ENCODE data around the gene LRRC2.

Gene LRRC2

GRCh38 chr3:46492890-46493547, 73.1 kb downstream of the LRRC2 start:
- Mint-ChIP-seq H3K9me3 (peaks cover 7% of the 10 kb centered on the region), H3K27me3 (ENCODE audit: low read depth) (peaks cover 34% of the 10 kb centered on the region), H3K4me3 (no peak overlapping the region), H3K27ac (no peak overlapping the region), H3K4me1 (peaks cover 22% of the 10 kb centered on the region), H3K36me3 (ENCODE audit: low read depth) (no peaks in the 10 kb centered on the region)
- TF ChIP-seq CTCF (IDR thresholded peaks at IDR 0.05; ENCODE audit: unreplicated experiment in 3 of 3), result no peak

GRCh38 chr3:46491089-46492070, 74.7 kb downstream of the LRRC2 start:
- peaks cover 11% of the 10 kb centered on the region for H3K9me3 Mint-ChIP-seq
- TF ChIP-seq CTCF (IDR thresholded peaks at IDR 0.05; ENCODE audit: unreplicated experiment in 3 of 3), result no peak

GRCh38 chr3:46490338-46491084, 75.6 kb downstream of the LRRC2 start:
- H3K9me3 Mint-ChIP-seq, result peaks cover 5% of the 10 kb centered on the region
- H3K4me1 Mint-ChIP-seq, result peaks cover 29% of the 10 kb centered on the region
- H3K27ac Mint-ChIP-seq, result no peak overlapping the region
- H3K4me3 Mint-ChIP-seq, result no peak overlapping the region
- H3K27me3 Mint-ChIP-seq (ENCODE audit: low read depth), result peaks cover 24% of the 10 kb centered on the region
- no peaks in the 10 kb centered on the region for H3K36me3 Mint-ChIP-seq (ENCODE audit: low read depth)
- no peak for TF ChIP-seq CTCF (IDR thresholded peaks at IDR 0.05; ENCODE audit: unreplicated experiment in 3 of 3)

More at GRCh38 chr3:46491089-46492070, 74.7 kb downstream of the LRRC2 start:
- Mint-ChIP-seq H3K27me3 (ENCODE audit: low read depth) (peaks cover 29% of the 10 kb centered on the region), H3K36me3 (ENCODE audit: low read depth) (no peaks in the 10 kb centered on the region), H3K4me1 (peaks cover 21% of the 10 kb centered on the region), H3K4me3 (no peak overlapping the region), H3K27ac (no peak overlapping the region)

GRCh38 chr3:46489875-46490274, 76.2 kb downstream of the LRRC2 start:
- Mint-ChIP-seq H3K4me1 (peaks cover 30% of the 10 kb centered on the region), H3K9me3 (peaks cover 5% of the 10 kb centered on the region), H3K36me3 (ENCODE audit: low read depth) (no peaks in the 10 kb centered on the region), H3K4me3 (no peak overlapping the region), H3K27me3 (ENCODE audit: low read depth) (peaks cover 24% of the 10 kb centered on the region), H3K27ac (no peak overlapping the region)
- no peak for TF ChIP-seq CTCF (IDR thresholded peaks at IDR 0.05; ENCODE audit: unreplicated experiment in 3 of 3)

GRCh38 chr3:46489381-46489780, 76.7 kb downstream of the LRRC2 start:
- Mint-ChIP-seq H3K4me3 (no peak overlapping the region), H3K27me3 (ENCODE audit: low read depth) (peaks cover 24% of the 10 kb centered on the region), H3K9me3 (peaks cover 5% of the 10 kb centered on the region), H3K4me1 (peaks cover 30% of the 10 kb centered on the region), H3K27ac (no peak overlapping the region), H3K36me3 (ENCODE audit: low read depth) (no peaks in the 10 kb centered on the region)
- no peak for TF ChIP-seq CTCF (IDR thresholded peaks at IDR 0.05; ENCODE audit: unreplicated experiment in 3 of 3)
